AG04449 (cell line): ENCODE results near the gene RTN4RL2.

ENCODE experiments used
- CTCF ChIA-PET: fragments of 350-600 bp; formaldehyde crosslinking; extraction: SDS; loops from one replicate; lab custom pipeline; 2021; ENCODE audit warnings: antibody characterized with exemption; lab: Yijun Ruan, JAX
- POLR2A ChIA-PET: fragments of 400-600, 350-600 bp; formaldehyde crosslinking; extraction: SDS; loops from one replicate; lab custom pipeline; 2020; ENCODE audit warnings: antibody characterized with exemption, inconsistent platforms; lab: Yijun Ruan, JAX
- DNase-seq: peaks from one replicate; pipeline ENCODE4 v3.0.0-alpha.2; 2010; ENCODE audit warnings: low read depth, low spot score
- H3K4me3 ChIP-seq: 2 replicates; pipeline ENCODE4 v1.5.1; 2011; ENCODE audit warnings: low read depth, mild to moderate bottlenecking, control low read depth, low read length
- TF ChIP-seq, protein P1 (sequence below): IDR thresholded peaks from one replicate; pipeline ENCODE4 v1.5.1; 2011; ENCODE audit warnings: mild to moderate bottlenecking, moderate library complexity, low read length, control low read depth, inconsistent platforms; ENCODE audit not compliant: insufficient read depth; ENCODE audit errors: missing control alignments

RTN4RL2 gene

DNA sequence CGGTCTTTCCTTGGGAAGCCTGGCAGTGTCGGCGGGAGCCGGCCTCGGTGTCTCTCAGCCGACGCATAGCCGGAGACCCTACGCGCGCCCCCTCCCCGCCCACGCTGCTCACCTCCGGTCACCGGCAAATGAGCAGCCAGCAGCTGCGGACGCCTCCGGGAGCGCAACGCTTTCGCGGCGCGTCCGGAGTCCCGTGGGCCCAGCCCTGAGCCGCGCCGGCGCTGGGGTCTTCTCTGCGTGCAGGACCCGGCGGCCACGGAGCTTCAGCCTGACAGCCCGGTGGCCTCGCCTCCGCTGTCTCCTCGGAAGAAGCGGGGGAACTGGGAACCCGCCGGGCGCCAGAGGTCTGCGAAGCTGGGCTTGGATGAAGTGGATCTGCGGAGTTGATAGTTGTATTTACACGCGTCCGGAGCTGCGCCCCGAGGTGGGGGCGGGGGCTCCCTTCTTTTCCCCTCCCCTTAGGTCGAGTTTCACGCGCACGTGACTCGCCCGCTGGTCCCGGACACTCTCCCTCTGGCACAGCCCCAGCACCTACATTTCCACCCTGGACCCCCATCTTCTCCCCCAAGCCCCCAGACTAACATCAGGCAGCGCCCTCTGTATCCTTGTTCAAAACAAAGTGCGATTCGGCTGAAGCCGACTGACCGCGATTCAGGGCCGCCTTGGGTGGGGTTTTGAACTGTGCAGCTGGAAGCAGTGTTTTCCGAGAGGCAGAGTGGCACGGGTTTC lies 55.2 kb downstream of the RTN4RL2 start, which contains the start of gene SLC43A1:
Gene SLC43A1 (minus strand): TSS at position 371 of the 729 bp plus-strand sequence. CDS start 1,591 bp downstream, outside the sequence.
- DNase-seq: no peak
- peak within 1 kb of the TSS; percentile 85 for H3K4me3 ChIP-seq
- CTCF ChIA-PET: interaction anchor here (1.0 to 18.1 kb wide), 14 partner anchors 9 to 170 kb away, joined by 3 to 421 read pairs (median 8); partner anchors contain the start of genes RTN4RL2, TIMM10 and UBE2L6
- TF ChIP-seq, protein P1, sequence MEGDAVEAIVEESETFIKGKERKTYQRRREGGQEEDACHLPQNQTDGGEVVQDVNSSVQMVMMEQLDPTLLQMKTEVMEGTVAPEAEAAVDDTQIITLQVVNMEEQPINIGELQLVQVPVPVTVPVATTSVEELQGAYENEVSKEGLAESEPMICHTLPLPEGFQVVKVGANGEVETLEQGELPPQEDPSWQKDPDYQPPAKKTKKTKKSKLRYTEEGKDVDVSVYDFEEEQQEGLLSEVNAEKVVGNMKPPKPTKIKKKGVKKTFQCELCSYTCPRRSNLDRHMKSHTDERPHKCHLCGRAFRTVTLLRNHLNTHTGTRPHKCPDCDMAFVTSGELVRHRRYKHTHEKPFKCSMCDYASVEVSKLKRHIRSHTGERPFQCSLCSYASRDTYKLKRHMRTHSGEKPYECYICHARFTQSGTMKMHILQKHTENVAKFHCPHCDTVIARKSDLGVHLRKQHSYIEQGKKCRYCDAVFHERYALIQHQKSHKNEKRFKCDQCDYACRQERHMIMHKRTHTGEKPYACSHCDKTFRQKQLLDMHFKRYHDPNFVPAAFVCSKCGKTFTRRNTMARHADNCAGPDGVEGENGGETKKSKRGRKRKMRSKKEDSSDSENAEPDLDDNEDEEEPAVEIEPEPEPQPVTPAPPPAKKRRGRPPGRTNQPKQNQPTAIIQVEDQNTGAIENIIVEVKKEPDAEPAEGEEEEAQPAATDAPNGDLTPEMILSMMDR: peak; percentile 0
- POLR2A ChIA-PET: interaction anchor here (0.7 to 2.5 kb wide), 5 partner anchors 10 to 124 kb away, joined by 4 to 5 read pairs (median 4); no protein-coding TSS in a partner anchor

DNA sequence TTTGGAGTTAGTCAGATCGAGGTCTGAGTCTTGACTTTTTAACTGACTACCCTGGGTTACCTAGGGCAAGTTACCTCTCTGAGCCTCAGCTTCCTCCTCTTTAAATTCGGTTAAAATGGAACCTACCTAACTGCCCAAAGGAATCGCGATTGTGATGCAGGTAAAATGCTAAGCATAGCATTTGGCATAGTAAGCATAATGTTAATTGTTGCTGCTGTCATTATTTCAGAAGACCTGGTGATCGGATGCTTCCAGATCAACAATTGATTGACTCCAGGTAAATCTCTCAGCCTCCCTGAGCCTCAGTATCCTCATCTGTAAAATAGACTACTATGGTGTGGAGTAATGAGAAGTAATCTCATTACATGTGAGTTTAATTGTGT lies 55.7 kb downstream of the RTN4RL2 start:
- no peak for DNase-seq
- ChIA-PET CTCF (interaction anchor here (1.3 to 18.1 kb wide), 13 partner anchors 8 to 170 kb away, joined by 3 to 421 read pairs (median 9); partner anchors contain the start of genes RTN4RL2, TIMM10 and UBE2L6), POLR2A (interaction anchor here (0.7 to 2.5 kb wide), 5 partner anchors 9 to 124 kb away, joined by 4 to 5 read pairs (median 4); no protein-coding TSS in a partner anchor)
- peak overlapping the region; percentile 85 for H3K4me3 ChIP-seq
- TF ChIP-seq, protein P1: no peak

DNA sequence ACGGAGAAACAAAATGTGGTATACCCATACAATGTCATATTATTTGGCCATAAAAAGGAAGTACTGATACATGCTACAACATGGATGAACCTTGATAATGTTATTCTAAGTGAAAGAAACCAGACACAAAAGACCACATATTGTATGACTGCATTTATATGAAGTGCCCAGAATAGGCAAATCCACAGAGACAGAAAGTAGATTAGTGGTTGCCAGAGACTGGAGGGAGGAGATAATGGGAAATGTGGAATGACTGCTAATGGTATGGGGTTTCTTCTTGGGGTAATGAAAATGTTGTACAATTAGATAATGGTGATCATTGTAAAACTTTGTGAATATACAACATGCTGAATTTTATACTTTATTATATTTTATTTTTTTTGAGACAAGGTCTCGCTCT lies 60.8 kb downstream of the RTN4RL2 start:
- TF ChIP-seq, protein P1: no peak
- ChIA-PET POLR2A (interaction anchor here (0.7 kb wide), 1 partner anchor 28 kb away, joined by 4 read pairs; no protein-coding TSS in a partner anchor), CTCF (interaction anchor here (1.0 to 18.1 kb wide), 5 partner anchors 8 to 64 kb away, joined by 3 to 421 read pairs (median 8); no protein-coding TSS in a partner anchor)
- H3K4me3 ChIP-seq: no peak overlapping the region
- no peak for DNase-seq

DNA sequence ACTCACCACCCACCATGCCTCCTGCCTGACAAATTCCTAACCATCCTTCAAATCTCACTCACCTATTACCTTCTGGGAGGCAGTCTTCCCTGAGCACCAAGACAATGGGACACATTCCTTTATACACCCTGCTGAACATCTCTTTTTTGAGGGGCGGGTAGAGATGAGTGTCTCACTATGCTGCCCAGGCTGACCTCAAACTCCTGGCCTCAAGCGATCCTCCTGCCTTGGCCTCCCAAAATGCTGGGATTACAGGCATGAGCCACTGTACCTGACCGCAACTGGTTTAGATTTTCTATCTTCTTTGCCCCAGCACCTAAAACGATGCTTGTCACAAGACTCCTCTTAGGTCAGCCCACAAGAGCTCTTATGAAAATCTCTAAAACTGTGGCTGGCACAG lies 63.1 kb downstream of the RTN4RL2 start:
- CTCF ChIA-PET: interaction anchor here (0.5 to 18.1 kb wide), 8 partner anchors 9 to 185 kb away, joined by 3 to 421 read pairs (median 34); partner anchors contain the start of genes P2RX3, RTN4RL2 and SLC43A1
- H3K4me3 ChIP-seq: no peak overlapping the region
- TF ChIP-seq, protein P1: no peak
- POLR2A ChIA-PET: no interaction called here
- DNase-seq: no peak
